Activated CD8-positive, alpha-beta memory T cell treated with anti-CD3 and anti-CD28 coated beads, Interleukin-2, amount 10 ng/mL, durations not matched to agents 7 days and 5 days (primary cell): ENCODE results near the gene GNAS. TPM values are rescaled to one million over a fixed set of nuclear protein-coding genes. Genes with fewer than 3 reads are reported as not detected.

Source experiments
- ATAC-seq: fragments of 150-1000 bp; cut with Tn5 transposase; one replicate; pipeline ENCODE4 v1.10.0; 2021; ENCODE audit warnings: moderate library complexity
- CTCF ChIA-PET: fragments of 350-600 bp; sonication (Branson Sonifier 250); formaldehyde crosslinking; loops from one replicate; lab custom pipeline; 2021; ENCODE audit warnings: antibody characterized with exemption; lab: Charles Lee
- DNase-seq: peaks from one replicate; pipeline ENCODE4 v3.0.0-alpha.2; 2020
- H3K27ac Mint-ChIP-seq: one replicate; pipeline ENCODE4 v1.8.0; 2021; ENCODE audit warnings: mild to moderate bottlenecking, mixed read lengths
- H3K27me3 Mint-ChIP-seq: one replicate; pipeline ENCODE4 v1.8.0; 2021; ENCODE audit warnings: mixed read lengths
- H3K36me3 Mint-ChIP-seq: one replicate; pipeline ENCODE4 v1.8.0; 2021; ENCODE audit warnings: mild to moderate bottlenecking, mixed read lengths
- H3K4me1 Mint-ChIP-seq: one replicate; pipeline ENCODE4 v1.8.0; 2021; ENCODE audit warnings: mixed read lengths
- H3K4me3 Mint-ChIP-seq: one replicate; pipeline ENCODE4 v1.8.0; 2021; ENCODE audit warnings: mild to moderate bottlenecking, moderate library complexity, mixed read lengths
- H3K9me3 Mint-ChIP-seq: one replicate; pipeline ENCODE4 v1.8.0; 2022; ENCODE audit warnings: low read depth, mixed read lengths
- total RNA-seq, 2 experiments: library from RNA; stranded (reverse); gene quantifications; one replicate each; pipeline ENCODE4 v1.2.3, GENCODE V29; 2021

GNAS gene
- total RNA-seq, 2 experiments from 2014 or later: 817 to 859 TPM

GRCh38 chr20:58921564-58921963, 69.0 kb downstream of the GNAS start:
- Mint-ChIP-seq H3K27ac (no peak overlapping the region), H3K4me3 (no peak overlapping the region), H3K4me1 (no peaks in the 10 kb centered on the region), H3K27me3 (peaks cover 7% of the 10 kb centered on the region), H3K36me3 (no peaks in the 10 kb centered on the region), H3K9me3 (no peaks in the 10 kb centered on the region)
- DNase-seq: no peak
- ATAC-seq: no peak
- CTCF ChIA-PET: interaction anchor here (1.5 kb wide), 1 partner anchor 51 kb away, joined by 4 read pairs; no protein-coding TSS in a partner anchor

- DNase-seq (no peak), ATAC-seq (no peak)
- H3K36me3 Mint-ChIP-seq: no peaks in the 10 kb centered on the region
- CTCF ChIA-PET: interaction anchor here (0.9 to 1.5 kb wide), 2 partner anchors 45 to 52 kb away, joined by 3 to 4 read pairs; no protein-coding TSS in a partner anchor
- no peak overlapping the region for H3K27ac Mint-ChIP-seq
- H3K9me3 Mint-ChIP-seq: no peaks in the 10 kb centered on the region
- H3K4me3 Mint-ChIP-seq: no peak overlapping the region
- H3K4me1 Mint-ChIP-seq: no peaks in the 10 kb centered on the region
- peaks cover 7% of the 10 kb centered on the region for H3K27me3 Mint-ChIP-seq
These were observed 69.5 kb downstream of the GNAS start for GRCh38 chr20:58922036-58922435.

GRCh38 chr20:58923117-58923712, 70.7 kb downstream of the GNAS start:
- ATAC-seq: no peak
- Mint-ChIP-seq H3K9me3 (no peaks in the 10 kb centered on the region), H3K4me1 (no peaks in the 10 kb centered on the region), H3K27me3 (peaks cover 7% of the 10 kb centered on the region), H3K4me3 (no peak overlapping the region), H3K36me3 (no peaks in the 10 kb centered on the region), H3K27ac (no peak overlapping the region)
- CTCF ChIA-PET: interaction anchor here (0.9 to 1.5 kb wide), 2 partner anchors 44 to 53 kb away, joined by 3 to 4 read pairs; no protein-coding TSS in a partner anchor
- DNase-seq: no peak

GRCh38 chr20:58926802-58927489, 74.4 kb downstream of the GNAS start:
- H3K27ac Mint-ChIP-seq: no peak overlapping the region
- H3K27me3 Mint-ChIP-seq: peaks cover 5% of the 10 kb centered on the region
- H3K9me3 Mint-ChIP-seq: no peaks in the 10 kb centered on the region
- no peaks in the 10 kb centered on the region for H3K36me3 Mint-ChIP-seq
- H3K4me3 Mint-ChIP-seq: no peak overlapping the region
- ATAC-seq (no peak), DNase-seq (no peak)
- H3K4me1 Mint-ChIP-seq: no peaks in the 10 kb centered on the region
- CTCF ChIA-PET: no interaction called here

GRCh38 chr20:58927490-58928061, 75.1 kb downstream of the GNAS start:
- H3K27ac Mint-ChIP-seq: no peak overlapping the region
- H3K4me3 Mint-ChIP-seq: no peak overlapping the region
- DNase-seq (no peak), ATAC-seq (no peak)
- no peaks in the 10 kb centered on the region for H3K4me1 Mint-ChIP-seq
- H3K36me3 Mint-ChIP-seq: no peaks in the 10 kb centered on the region
- no peaks in the 10 kb centered on the region for H3K9me3 Mint-ChIP-seq
- H3K27me3 Mint-ChIP-seq: peaks cover 10% of the 10 kb centered on the region
- CTCF ChIA-PET: no interaction called here

GRCh38 chr20:58930496-58930895, 78.0 kb downstream of the GNAS start:
- no peak for DNase-seq
- CTCF ChIA-PET: no interaction called here

GRCh38 chr20:58932170-58932569, 79.7 kb downstream of the GNAS start:
- no peaks in the 10 kb centered on the region for H3K4me1 Mint-ChIP-seq
- ATAC-seq (no peak), DNase-seq (no peak)
- no peak overlapping the region for H3K4me3 Mint-ChIP-seq
- no peak overlapping the region for H3K27ac Mint-ChIP-seq
- no peaks in the 10 kb centered on the region for H3K36me3 Mint-ChIP-seq
- CTCF ChIA-PET: no interaction called here
- H3K27me3 Mint-ChIP-seq: peaks cover 30% of the 10 kb centered on the region
- no peaks in the 10 kb centered on the region for H3K9me3 Mint-ChIP-seq

More at GRCh38 chr20:58930496-58930895, 78.0 kb downstream of the GNAS start:
- Mint-ChIP-seq H3K27me3 (peaks cover 25% of the 10 kb centered on the region), H3K9me3 (no peaks in the 10 kb centered on the region), H3K4me3 (no peak overlapping the region), H3K27ac (no peak overlapping the region), H3K4me1 (no peaks in the 10 kb centered on the region), H3K36me3 (no peaks in the 10 kb centered on the region)
- no peak for ATAC-seq

- CTCF ChIA-PET: no interaction called here
- Mint-ChIP-seq H3K27me3 (peaks cover 54% of the 10 kb centered on the region), H3K36me3 (no peaks in the 10 kb centered on the region), H3K4me1 (no peaks in the 10 kb centered on the region), H3K4me3 (no peak overlapping the region), H3K9me3 (no peaks in the 10 kb centered on the region), H3K27ac (no peak overlapping the region)
- ATAC-seq: no peak
- no peak for DNase-seq
These were observed 85.6 kb downstream of the GNAS start for GRCh38 chr20:58938078-58938477.

GRCh38 chr20:58938541-58938940, 86.0 kb downstream of the GNAS start:
- no peak overlapping the region for H3K27ac Mint-ChIP-seq
- ATAC-seq (no peak), DNase-seq (no peak)
- H3K4me3 Mint-ChIP-seq: no peak overlapping the region
- CTCF ChIA-PET: interaction anchor here (0.9 kb wide), 1 partner anchor 114 kb away, joined by 3 read pairs; no protein-coding TSS in a partner anchor
- peaks cover 54% of the 10 kb centered on the region for H3K27me3 Mint-ChIP-seq
- no peaks in the 10 kb centered on the region for H3K4me1 Mint-ChIP-seq
- no peaks in the 10 kb centered on the region for H3K36me3 Mint-ChIP-seq
- H3K9me3 Mint-ChIP-seq: no peaks in the 10 kb centered on the region

GRCh38 chr20:58941471-58941870, 89.0 kb downstream of the GNAS start:
- no peak for ATAC-seq
- CTCF ChIA-PET: no interaction called here

GRCh38 chr20:58942549-58942948, 90.0 kb downstream of the GNAS start:
- H3K4me1 Mint-ChIP-seq: no peaks in the 10 kb centered on the region
- no peaks in the 10 kb centered on the region for H3K36me3 Mint-ChIP-seq
- peaks cover 30% of the 10 kb centered on the region for H3K27me3 Mint-ChIP-seq
- ATAC-seq: no peak
- H3K27ac Mint-ChIP-seq: no peak overlapping the region
- no peaks in the 10 kb centered on the region for H3K9me3 Mint-ChIP-seq
- no peak overlapping the region for H3K4me3 Mint-ChIP-seq
- CTCF ChIA-PET: no interaction called here
- no peak for DNase-seq

More at GRCh38 chr20:58941471-58941870, 89.0 kb downstream of the GNAS start:
- Mint-ChIP-seq H3K36me3 (no peaks in the 10 kb centered on the region), H3K27me3 (peaks cover 35% of the 10 kb centered on the region), H3K9me3 (no peaks in the 10 kb centered on the region), H3K4me3 (no peak overlapping the region), H3K4me1 (no peaks in the 10 kb centered on the region), H3K27ac (no peak overlapping the region)
- DNase-seq: no peak

GRCh38 chr20:58944610-58945009, 92.1 kb downstream of the GNAS start:
- no peaks in the 10 kb centered on the region for H3K36me3 Mint-ChIP-seq

GRCh38 chr20:58945965-58946631, 93.6 kb downstream of the GNAS start:
- no peak for DNase-seq
- no peak for ATAC-seq
- Mint-ChIP-seq H3K4me3 (no peak overlapping the region), H3K27ac (no peak overlapping the region), H3K9me3 (no peaks in the 10 kb centered on the region), H3K4me1 (no peaks in the 10 kb centered on the region), H3K27me3 (peaks cover 16% of the 10 kb centered on the region), H3K36me3 (no peaks in the 10 kb centered on the region)
- CTCF ChIA-PET: no interaction called here

More at GRCh38 chr20:58944610-58945009, 92.1 kb downstream of the GNAS start:
- H3K27me3 Mint-ChIP-seq: peaks cover 20% of the 10 kb centered on the region
- no peak overlapping the region for H3K27ac Mint-ChIP-seq
- no peaks in the 10 kb centered on the region for H3K4me1 Mint-ChIP-seq
- DNase-seq (no peak), ATAC-seq (no peak)
- no peaks in the 10 kb centered on the region for H3K9me3 Mint-ChIP-seq
- CTCF ChIA-PET: no interaction called here
- H3K4me3 Mint-ChIP-seq: no peak overlapping the region
